HL-60 (cell line): ENCODE data around the gene TAB3.

ENCODE experiments used
- GABPA ChIP-seq: IDR thresholded peaks from 2 replicates; pipeline ENCODE4 v1.6.1; 2012; ENCODE audit warnings: low read depth
- POLR2AphosphoS5 ChIP-seq: IDR thresholded peaks from 2 replicates; pipeline ENCODE4 v1.6.1; 2012; ENCODE audit warnings: low read depth
- REST ChIP-seq: IDR thresholded peaks from 2 replicates; pipeline ENCODE4 v1.6.1; 2012; ENCODE audit warnings: low read depth; ENCODE audit not compliant: insufficient replicate concordance
- SPI1 ChIP-seq: IDR thresholded peaks from 2 replicates; pipeline ENCODE4 v1.6.1; 2012; ENCODE audit warnings: low read depth, mild to moderate bottlenecking, borderline replicate concordance
- TF ChIP-seq, protein P1 (sequence below): IDR thresholded peaks from one replicate; pipeline ENCODE4 v1.5.1; 2011; ENCODE audit warnings: low read length, control low read depth, inconsistent platforms; ENCODE audit not compliant: insufficient read depth

GRCh38 chrX:30880058-30880457 lies 9.0 kb downstream of the TAB3 start:
- TF ChIP-seq, protein P1, sequence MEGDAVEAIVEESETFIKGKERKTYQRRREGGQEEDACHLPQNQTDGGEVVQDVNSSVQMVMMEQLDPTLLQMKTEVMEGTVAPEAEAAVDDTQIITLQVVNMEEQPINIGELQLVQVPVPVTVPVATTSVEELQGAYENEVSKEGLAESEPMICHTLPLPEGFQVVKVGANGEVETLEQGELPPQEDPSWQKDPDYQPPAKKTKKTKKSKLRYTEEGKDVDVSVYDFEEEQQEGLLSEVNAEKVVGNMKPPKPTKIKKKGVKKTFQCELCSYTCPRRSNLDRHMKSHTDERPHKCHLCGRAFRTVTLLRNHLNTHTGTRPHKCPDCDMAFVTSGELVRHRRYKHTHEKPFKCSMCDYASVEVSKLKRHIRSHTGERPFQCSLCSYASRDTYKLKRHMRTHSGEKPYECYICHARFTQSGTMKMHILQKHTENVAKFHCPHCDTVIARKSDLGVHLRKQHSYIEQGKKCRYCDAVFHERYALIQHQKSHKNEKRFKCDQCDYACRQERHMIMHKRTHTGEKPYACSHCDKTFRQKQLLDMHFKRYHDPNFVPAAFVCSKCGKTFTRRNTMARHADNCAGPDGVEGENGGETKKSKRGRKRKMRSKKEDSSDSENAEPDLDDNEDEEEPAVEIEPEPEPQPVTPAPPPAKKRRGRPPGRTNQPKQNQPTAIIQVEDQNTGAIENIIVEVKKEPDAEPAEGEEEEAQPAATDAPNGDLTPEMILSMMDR: no peak
- TF ChIP-seq GABPA: no peak
- no peak for TF ChIP-seq REST
- TF ChIP-seq POLR2AphosphoS5: no peak
- TF ChIP-seq SPI1: no peak
